ENCODE results near the gene HARBI1.

DNA sequence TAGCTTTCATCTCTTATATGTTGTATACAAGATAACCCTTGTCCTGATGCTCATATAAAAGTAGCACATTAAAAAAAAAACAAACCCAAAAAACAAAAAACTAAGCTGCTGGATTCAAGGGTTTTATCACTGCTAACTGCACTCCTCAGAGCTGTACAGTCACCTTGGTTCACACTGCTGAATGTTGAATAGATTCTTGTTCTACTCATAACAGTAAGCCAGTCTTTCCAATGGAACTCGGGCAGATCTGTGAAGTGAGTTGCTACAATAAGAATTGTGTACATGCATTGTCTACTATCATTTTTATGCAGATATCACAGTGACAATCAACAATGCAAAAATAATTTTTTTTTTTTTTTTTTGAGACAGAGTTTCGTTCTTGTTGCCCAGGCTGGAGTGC, 4.7 kb downstream of the HARBI1 start:
- TF ChIP-seq, protein P1, sequence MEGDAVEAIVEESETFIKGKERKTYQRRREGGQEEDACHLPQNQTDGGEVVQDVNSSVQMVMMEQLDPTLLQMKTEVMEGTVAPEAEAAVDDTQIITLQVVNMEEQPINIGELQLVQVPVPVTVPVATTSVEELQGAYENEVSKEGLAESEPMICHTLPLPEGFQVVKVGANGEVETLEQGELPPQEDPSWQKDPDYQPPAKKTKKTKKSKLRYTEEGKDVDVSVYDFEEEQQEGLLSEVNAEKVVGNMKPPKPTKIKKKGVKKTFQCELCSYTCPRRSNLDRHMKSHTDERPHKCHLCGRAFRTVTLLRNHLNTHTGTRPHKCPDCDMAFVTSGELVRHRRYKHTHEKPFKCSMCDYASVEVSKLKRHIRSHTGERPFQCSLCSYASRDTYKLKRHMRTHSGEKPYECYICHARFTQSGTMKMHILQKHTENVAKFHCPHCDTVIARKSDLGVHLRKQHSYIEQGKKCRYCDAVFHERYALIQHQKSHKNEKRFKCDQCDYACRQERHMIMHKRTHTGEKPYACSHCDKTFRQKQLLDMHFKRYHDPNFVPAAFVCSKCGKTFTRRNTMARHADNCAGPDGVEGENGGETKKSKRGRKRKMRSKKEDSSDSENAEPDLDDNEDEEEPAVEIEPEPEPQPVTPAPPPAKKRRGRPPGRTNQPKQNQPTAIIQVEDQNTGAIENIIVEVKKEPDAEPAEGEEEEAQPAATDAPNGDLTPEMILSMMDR (conservative IDR thresholded peaks at IDR 0.05 in 1 of 2, IDR thresholded peaks at IDR 0.05 in 1 of 2; ENCODE audit: low read depth in 1 of 2, low read length in 2 of 2) = no peak
- TF ChIP-seq EZH2 (IDR thresholded peaks at IDR 0.05; ENCODE audit: low read length, missing control alignments) = no peak
